HG02943 (cell line): ENCODE measurements around the gene DYRK1A.

Experiments
- ATAC-seq: cut with Tn5 transposase; IDR thresholded peaks from one replicate; pipeline ENCODE4 v1.9.1; 2021; ENCODE audit warnings: mild to moderate bottlenecking, low read depth, moderate library complexity; ENCODE audit not compliant: unreplicated experiment

DYRK1A gene

DNA sequence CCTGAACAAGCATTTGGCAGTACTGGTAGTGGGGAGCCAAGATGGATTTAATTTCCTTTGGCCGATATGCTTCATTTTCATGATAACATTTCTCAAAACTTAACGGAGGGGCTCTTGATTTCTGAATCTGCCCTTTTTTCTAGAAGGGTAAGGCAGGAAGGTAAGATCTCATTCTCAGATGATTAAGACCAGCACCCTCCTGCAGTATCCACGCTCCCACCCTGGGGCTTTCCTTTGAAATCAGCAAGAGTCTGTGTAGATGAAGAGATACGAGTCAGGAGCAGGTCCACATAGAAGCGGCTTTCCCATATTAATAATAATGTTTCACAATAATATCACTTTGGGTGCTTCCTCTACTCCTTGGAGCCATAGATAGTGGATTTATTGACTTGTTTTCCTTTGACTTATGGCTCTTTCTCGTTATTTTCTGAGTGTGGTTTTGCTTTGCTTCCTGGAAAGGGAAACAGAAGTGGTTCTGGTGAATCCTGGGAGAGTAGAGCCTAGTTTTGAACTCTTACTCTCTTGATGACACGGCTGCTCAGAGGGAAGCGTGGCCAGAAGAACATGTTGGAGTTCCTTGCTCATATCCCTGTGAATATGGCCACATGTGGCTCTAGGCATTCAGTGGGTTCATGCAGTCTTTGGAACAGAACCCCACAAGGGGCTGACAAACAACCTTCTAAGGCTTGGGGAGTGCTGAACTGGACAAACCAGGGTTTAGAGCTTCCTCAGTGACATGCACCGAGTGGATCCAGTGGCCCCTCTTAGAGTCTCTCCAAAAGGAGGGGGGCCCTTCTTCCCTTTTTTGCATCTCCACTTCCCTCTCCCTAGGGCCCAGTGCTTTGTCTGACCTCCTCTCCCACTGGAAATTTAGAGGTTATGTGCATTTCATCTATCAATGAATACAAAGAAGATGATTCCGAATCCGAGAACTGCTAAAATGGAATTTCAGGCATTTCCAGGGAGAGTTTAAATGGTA is 195.7 kb downstream of the DYRK1A start:
- no peak for ATAC-seq

GRCh38 chr21:37562920-37563640 is 196.5 kb downstream of the DYRK1A start:
- peak; percentile 11 for ATAC-seq

DNA sequence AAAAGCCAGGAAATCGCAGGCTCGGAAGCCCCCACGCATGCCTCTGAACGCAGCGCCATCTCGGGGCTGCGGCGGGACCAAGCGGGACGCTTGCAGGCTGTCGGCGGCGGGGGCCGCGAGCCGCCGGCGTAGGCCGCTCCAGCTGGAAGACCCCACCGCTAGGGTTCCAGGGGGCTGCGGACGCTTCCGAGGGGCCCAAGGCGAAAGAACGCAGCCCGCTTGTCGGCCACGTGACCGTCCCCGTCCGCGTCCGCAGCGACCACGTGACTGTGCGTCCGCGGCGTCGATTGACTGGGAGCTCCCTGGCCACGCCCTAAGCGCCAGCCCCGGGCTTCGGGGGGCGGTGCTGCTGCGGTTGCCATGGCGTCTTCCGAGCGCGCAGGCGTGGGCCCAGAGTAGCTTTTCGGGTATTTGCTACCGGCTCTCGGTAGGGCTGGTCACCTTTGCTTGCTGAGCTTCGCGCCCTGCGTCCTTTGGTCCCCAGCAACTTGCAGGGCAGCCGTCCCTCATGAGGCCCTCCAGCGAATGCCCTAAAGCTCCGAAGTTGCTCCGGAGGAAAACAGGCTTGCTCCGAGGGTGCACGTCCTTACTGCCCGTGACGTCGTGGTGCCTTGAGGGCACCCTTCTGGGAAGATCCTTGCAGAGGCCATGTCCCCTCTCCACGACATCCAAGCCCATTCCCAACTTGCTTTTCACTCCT is 197.2 kb downstream of the DYRK1A start:
- ATAC-seq, result peak; percentile 89

GRCh38 chr21:37564341-37564923 is 197.9 kb downstream of the DYRK1A start:
- ATAC-seq, result peak; percentile 45

- ATAC-seq, result no peak
Measured at GRCh38 chr21:37564924-37565529, 198.5 kb downstream of the DYRK1A start.

- ATAC-seq, result no peak
Measured at GRCh38 chr21:37565530-37566223, 199.1 kb downstream of the DYRK1A start.

- no peak for ATAC-seq
Measured at GRCh38 chr21:37566790-37567615, 200.4 kb downstream of the DYRK1A start.

- ATAC-seq, result no peak
Measured at GRCh38 chr21:37568415-37568814, 201.8 kb downstream of the DYRK1A start.

GRCh38 chr21:37568916-37569315 is 202.3 kb downstream of the DYRK1A start:
- no peak for ATAC-seq

- ATAC-seq, result no peak
Measured at GRCh38 chr21:37571442-37571841, 204.9 kb downstream of the DYRK1A start.

DNA sequence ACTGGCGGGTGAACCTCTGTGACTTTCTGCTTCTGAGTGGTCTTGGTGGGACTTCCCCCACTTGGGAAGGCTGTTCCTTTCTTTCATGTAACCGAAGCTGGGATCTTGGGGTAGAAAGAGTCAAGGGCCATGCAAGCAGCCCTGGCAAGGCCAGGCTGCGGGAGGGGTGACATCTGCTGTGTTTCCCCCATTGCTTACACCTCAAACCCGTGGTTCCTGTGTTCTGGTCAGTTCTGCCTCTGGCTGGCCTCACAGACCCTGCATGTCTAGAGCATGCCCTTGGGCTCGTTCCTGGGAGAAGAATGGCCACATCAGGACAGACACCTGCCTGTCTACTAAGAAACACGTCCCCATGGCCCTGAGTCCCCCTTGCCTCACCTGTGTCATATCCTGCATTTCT is 207.7 kb downstream of the DYRK1A start:
- ATAC-seq, result no peak

- no peak for ATAC-seq
Measured at GRCh38 chr21:37574751-37575150, 208.2 kb downstream of the DYRK1A start.

GRCh38 chr21:37575580-37575979 is 209.0 kb downstream of the DYRK1A start:
- no peak for ATAC-seq
